GM12873 (cell line): ENCODE measurements around the gene TTLL6.

Experiments used
- TF ChIP-seq, protein P1 (sequence below): IDR thresholded peaks from 2 replicates; pipeline ENCODE4 v1.5.1; 2012; ENCODE audit warnings: low read depth, mild to moderate bottlenecking, moderate library complexity, low read length, control low read depth; ENCODE audit not compliant: insufficient read depth; ENCODE audit errors: missing control alignments

TTLL6 gene

DNA sequence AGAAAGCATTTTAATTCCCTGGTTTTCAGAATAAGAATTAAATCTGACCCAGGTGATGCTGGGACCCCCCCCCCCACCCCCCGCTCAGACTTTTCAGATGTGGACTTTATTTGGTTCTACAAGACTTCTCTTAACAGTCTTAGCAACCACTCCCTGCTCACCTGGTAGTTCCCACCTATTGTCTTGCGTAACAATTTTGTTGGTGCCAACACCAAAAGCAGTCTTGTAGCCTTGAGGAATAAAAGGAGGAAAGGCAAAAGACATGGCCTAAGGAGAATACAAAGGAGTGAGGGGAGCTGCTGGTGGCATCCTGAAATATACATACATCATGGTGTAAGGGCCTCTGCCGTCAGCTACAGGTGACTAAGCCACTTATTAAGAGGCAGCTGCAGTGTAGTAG lies 5.0 kb downstream of the TTLL6 start:
- TF ChIP-seq, protein P1, sequence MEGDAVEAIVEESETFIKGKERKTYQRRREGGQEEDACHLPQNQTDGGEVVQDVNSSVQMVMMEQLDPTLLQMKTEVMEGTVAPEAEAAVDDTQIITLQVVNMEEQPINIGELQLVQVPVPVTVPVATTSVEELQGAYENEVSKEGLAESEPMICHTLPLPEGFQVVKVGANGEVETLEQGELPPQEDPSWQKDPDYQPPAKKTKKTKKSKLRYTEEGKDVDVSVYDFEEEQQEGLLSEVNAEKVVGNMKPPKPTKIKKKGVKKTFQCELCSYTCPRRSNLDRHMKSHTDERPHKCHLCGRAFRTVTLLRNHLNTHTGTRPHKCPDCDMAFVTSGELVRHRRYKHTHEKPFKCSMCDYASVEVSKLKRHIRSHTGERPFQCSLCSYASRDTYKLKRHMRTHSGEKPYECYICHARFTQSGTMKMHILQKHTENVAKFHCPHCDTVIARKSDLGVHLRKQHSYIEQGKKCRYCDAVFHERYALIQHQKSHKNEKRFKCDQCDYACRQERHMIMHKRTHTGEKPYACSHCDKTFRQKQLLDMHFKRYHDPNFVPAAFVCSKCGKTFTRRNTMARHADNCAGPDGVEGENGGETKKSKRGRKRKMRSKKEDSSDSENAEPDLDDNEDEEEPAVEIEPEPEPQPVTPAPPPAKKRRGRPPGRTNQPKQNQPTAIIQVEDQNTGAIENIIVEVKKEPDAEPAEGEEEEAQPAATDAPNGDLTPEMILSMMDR = no peak

DNA sequence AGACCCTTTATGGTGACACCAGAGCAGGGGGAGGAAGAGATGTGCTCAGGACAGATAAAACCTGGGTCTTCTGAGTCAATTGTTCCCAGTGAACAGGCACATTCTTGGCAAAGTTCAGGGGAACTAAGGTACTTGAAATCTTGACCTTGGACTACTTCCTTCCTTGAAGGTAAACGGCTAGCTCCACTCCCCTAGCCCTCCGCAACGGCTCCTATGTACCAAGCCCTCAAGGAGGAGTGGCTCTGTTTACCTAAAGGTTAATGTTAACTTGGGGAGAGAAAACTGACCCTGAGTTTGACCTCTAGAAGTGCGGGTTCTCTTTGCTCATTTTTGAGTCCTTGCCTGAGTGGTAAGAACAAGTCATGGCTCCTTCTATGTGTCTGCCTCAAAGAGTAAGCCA lies 7.8 kb downstream of the TTLL6 start:
- TF ChIP-seq, protein P1 = no peak

DNA sequence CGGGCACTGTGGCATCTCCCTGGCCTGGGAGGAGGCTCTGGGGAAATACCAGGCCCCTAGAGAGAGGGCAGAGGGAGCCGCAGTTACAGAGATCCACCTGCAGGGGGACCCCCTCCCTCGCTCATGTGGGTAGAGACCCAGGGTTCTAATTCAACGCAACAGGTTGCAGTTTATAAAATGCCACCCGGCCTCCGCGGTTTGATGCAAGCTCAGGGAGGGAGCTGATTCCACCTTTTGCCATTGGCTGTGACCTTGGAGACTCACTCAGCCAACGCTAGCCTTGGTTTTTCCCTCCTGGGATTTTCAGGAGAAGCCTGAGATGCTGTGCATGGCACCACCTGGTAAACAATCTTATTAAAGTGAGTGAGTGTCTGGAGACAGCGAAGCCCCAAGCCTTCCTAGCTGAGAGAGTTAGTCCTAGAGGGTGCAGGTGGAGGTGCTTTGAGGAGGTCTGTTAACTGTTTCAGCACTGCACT lies 12.1 kb downstream of the TTLL6 start:
- TF ChIP-seq, protein P1 = peak; percentile 96

DNA sequence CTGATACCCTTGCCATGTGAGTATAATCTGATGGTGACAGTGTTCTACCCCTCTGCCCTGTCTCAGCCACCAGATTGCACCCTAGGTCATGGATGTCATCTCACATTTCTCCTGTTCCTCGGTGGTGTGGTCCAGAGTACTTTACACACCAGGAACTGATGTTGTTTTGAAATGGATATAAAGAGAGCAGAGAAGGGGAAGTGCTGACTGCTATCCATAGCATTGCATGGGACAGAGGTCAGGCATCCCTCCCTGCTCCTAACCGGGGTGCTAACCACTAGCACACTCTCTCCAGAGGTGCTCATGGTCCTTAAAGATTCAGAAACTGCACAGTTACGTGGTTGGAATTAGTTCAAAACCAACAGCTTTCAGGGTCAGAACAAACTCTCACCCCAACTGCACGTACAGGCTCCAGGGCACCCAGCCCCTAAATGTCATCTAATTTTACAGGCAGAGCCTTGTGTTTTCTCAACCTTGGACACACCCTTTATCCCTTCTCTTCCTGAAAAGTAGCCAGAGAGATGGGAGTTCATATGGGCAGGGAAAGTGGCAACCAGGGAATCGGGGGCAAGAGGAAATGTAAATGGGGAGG lies 16.3 kb downstream of the TTLL6 start:
- TF ChIP-seq, protein P1 = no peak

DNA sequence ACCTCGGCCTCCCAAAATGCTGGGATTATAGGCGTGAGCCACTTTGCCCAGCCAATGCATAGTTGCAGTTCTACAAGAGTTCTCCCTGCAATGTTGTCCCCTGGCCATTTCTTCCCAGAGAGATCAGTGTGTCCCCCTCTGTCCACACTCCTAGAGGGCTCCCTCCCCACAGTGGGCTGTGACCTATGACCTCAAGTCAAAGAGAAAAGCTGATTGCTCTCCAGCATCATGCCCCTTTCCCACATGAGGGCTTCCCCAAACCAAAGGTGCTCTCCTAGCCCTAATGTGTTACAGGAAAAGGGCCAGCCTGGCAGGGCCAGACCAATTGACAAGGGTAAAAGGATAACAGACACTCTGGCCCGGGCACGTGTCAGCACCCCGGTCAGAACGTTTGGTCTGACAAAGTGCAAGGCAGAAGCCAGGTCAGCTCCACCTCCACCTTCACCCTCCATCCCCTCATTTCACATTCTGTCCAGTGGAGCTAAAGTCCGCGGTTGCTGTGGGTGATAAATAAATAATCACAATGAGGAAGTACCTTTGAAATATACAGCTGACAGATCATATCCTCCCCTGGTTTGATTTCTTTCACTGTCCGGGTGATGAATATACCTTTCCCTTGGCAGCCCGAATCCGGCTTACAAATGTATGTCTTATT lies 17.8 kb downstream of the TTLL6 start:
- TF ChIP-seq, protein P1 = no peak

DNA sequence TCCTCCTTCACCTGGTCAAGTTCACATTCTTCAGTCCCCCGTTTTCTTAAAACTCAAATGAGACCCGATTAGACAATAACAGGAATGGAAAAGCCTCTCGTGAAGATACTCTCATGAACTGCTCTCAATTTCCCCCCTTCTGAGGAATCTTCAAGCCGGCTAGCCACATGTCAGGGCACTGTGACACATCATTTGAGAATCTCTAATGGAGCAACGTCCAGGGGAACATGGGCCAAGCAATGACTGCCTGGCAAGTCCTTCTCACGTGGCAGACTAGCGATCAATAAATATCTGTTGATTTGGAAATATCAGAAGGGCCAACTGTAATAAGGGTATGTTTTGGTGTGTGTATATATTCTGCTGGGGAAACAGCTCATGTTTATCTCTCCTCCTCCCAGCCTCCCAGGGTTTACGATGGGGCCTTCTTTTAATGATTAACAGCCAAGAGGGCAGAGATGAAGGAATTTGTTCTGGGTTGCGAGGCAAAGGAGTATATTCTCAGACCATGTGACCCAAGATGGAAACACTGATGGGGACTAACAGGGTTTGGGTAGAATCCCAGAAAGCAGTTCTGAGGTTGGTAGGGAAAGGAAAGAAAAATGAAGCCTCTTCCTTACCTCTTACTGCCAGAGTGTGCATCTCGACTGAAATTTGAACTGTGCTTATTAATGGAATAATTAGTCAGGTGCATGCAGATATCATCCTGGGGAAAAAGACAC lies 21.4 kb downstream of the TTLL6 start:
- TF ChIP-seq, protein P1 = no peak
